HuH-7 (cell line): ENCODE results near the gene BBX.

Experiments
- DNase-seq: peaks from one replicate; pipeline ENCODE4 v3.0.0; 2011; ENCODE audit warnings: low spot score

Gene BBX

DNA sequence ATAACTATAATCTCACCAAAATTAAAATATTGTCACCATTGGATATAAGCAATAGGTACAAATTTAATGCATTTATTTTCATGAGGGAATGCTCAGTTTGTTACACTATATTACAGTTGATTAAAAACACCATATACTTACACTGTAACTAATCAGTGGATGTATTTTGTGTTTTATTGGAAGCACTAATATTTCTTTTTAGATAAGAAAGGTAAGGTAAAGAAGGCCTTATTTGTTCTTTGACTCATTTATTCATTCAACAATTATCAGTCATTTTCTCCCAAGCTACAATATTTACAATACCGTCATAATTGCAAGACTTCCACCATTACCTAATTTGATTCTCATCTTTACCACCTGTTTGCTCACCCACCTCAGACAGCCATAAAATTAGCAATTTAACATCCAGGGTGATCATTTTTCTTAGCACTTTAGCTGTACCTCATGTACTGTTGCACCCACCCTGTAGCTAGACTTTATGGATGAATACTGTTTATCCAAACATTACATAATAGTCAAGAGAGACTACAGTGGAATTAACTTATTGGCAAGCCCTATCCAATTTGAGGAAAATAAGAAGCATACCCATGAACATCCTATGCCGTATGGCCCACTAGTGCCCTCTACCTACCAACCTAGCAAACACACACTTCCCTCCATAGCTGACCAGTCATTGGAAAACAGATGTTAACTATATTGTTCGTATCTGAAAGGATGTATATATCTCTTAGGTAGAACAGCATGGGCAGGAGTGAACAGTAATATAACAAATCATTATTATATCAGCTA lies 229.6 kb downstream of the BBX start:
- peak; percentile 20 for DNase-seq

DNA sequence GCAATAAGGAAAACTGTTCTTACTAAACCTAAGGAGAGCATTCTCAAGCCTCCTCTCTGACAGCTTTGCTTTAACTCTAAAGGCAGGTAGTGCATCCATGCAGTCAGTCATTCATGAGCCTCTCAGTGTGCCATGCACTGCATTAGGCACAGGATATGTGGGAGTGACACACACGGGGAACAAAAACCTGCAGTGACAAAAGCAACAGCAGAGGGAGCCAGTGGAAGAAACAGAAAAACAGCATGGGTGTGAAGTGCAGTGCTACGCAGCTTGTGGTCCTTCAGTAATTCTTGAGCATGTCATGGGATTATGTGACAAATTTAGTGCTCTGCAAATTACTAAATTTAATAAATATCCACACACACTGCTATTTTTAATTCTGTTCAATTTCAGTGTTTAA lies 230.7 kb downstream of the BBX start:
- peak; percentile 40 for DNase-seq

DNA sequence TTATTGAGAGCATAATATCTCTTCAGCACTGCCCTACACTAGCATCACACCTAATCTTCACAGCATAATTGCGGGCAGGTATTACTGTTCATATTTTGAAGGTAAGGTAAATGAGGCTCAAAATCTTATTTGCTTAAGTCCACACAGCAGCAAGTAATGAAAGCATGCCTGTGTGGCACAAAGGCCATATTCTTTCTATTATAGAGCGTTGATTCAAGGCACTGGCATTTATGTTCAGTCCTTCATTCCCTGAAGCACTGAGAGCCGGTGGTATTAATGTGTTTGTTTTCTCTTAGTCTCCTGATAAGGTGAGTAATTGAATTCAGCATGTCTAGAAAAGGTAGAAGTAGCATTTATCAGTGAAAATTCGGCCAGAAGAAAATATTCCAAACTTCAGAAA lies 231.2 kb downstream of the BBX start:
- no peak for DNase-seq

DNA sequence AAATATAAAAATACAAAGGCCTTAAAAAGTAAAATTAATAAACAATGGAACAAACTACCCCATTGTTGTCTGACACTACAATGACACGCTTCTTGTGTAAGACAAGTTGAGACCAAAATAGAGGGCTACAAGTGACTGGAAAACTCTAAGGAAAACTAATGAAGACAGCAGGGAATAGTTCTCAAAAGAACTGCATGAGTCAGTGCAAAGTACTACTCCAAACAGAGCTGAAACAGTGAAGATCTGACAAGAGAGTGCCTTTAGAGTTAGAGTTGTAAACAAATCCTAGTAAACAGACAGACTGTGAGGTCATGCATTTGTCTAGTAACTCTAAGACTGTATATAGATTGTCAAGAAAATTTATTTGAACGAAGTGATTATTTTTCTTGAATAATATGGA lies 233.9 kb downstream of the BBX start:
- DNase-seq: no peak

DNA sequence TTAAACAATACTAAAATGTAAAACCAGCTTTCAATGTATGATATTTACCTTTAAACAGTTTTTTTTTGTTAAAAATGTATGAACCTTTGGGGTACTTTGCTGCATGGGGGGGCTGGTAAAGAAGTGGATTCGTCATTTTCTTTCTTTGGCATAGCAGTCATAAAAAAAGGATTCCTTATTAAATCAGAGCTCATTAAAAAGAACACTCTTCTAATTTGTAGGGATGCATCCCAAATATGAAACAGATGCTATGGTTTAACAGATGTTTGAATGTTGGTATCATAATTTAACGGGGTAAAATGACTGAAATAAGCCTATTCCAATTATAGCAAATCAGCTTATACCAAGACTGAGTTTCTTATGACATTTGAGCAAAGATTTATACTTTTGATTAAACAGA lies 234.4 kb downstream of the BBX start:
- no peak for DNase-seq

DNA sequence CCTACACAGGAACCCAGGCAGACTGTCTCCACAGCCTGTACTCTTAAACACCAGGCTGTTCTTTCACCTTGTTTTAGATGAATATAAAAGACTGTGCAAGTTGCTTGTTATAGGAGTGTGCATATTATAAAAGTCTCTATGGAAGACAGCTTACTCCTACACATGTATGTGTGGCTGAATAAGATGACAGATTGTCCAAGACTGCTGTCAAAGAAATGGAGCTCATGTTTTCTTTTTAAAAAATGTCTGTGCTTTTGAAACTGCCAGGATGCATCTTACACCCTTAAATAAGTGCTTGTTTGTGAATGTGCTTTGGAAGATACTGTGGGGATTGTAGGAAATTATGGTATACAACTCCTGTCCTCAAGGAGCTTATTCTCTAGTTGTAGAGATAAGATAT lies 237.4 kb downstream of the BBX start:
- DNase-seq: no peak

DNA sequence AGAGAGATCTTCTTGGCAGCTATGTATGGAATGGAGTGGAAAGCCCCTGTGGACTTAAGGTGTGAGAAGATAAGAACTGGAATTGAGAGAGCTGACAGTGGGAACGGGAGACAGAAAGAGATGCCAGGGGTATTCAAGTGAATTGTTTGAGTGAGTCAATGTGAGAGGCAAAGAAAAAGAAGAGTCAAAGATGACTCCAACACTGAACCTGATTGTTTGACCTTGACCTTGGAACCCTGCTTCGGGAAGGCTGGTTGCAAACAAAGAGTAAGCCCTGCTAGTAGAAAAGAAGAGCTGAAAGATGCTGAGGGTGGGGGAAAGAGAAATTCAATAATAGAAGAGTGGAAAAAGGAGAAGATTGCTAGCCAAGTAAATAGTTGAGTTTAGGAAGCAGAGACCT lies 238.6 kb downstream of the BBX start:
- DNase-seq: no peak

DNA sequence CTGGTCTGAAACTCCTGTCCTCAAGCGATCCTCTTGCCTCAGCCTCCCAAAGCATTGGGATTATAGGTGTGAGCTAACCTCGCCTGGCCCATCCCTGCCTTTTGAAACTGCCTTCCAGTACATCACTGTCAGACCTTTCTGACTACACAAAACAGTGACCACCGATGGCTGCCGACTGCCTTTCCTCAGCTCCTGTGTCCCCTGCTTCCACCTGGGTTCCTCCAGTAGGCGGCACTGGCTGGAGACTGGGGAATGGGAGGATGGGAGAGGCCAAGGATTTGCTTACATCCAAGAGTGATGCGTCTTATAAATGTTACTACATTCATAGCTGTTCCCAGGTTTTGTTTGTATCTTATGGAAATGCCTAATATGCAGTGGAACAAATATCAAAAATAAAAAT lies 242.8 kb downstream of the BBX start:
- no peak for DNase-seq

DNA sequence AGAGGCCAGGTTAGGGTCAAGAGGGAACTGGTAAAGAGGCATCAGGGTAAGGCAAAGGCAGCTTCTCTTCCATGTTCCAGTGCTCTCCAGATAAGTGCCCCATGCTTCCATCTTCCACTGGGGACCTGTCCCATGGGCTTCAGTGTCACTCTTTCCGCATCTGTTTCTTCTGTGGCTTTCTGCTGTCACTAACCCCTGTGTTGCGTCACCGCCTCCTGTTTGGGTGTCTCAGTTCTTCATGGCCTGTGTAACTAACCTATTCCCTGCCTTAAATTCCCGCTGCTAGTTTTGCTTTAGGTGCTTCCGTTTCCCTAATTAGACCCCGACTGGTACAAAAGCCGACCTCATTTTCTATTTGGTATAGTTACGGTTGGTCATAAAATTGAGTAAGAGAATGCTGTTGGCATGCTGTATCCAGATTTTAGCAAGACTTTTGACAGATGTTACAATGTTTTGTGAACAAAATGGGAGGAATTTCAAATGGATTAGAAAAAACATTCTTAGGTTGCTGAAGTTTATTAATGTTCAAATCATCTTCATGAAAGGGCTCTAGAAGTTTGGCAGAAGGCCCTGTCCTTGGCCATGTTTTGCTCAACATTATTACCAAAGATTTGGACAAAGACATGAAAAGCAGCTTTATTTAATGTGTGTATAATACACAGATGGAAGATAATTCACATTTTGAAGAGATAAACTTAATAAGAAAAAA lies 245.3 kb downstream of the BBX start:
- peak; percentile 18 for DNase-seq

DNA sequence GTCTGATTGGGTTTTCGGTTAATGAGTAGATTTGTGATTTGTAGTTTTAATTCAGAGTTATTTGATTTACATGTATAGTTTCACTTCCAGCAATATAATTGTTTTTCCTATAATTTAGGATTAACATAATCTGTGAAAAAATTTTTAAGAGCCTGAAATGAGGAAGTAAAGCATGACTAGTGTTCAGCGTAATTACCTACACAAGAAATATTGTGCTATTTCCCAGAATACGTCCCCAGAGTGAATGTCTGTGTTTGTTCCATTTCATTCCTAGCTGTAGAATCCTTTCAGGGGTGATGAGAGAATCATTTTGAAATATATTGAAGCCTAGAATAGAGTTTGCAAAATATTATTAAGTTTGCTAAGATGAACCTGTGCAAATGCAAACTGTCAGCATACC lies 247.1 kb downstream of the BBX start:
- DNase-seq: no peak

DNA sequence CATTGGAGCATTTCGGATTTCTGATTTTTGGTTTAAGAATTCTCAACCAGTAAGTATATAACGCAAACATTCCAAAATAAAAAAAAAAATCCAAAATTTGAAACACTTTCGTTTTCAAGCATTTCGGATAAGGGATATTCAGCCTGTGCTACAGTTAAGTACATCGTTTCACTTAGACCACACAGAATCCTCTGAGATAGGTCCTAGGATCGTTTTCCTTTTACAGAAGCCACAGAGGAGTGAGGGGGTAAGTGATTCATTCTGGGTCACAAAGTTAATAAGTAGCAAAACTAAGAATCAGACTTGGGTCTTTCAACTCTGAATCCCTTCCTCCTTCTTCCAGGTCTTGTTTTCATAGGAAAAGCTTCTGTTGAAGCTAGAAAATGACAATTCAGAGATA lies 249.3 kb downstream of the BBX start:
- DNase-seq: no peak

DNA sequence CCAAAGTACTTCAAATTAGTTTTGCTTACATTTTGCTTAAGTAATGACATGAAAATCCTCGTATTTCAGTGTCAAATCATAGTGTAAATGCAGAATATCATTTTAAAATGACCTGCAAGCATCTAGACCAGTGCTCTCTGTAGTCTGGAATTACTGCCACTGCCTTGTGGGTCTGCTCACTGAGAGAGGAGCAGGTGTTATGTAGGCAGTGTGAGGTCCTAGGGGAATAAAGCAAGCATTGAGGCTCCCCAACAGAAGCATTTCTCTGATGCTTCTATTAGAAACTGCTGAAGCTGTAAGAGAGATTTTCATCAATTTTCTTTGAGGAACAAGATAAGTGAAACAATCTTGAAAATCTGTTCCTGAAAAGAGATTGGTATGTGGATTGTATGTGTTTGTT lies 253.2 kb downstream of the BBX start:
- DNase-seq: no peak

DNA sequence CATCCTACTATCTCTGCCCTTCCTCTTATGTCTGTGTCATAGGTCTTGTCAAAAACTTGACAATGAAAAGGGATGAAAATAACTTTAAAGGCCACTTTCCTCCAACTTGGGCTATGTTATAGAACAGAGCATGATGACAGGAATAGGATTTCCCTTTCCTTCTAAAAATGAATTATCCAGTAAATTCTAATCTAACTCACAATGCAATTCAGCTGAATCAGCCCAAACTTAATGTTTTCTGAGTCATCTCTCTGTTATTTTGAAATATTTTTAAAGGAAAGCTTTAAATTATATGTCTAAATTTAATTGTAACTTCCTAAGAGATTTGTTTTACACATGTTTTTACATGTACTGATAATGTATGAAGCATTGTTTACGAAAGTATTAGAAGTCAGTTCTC lies 258.5 kb downstream of the BBX start:
- no peak for DNase-seq

DNA sequence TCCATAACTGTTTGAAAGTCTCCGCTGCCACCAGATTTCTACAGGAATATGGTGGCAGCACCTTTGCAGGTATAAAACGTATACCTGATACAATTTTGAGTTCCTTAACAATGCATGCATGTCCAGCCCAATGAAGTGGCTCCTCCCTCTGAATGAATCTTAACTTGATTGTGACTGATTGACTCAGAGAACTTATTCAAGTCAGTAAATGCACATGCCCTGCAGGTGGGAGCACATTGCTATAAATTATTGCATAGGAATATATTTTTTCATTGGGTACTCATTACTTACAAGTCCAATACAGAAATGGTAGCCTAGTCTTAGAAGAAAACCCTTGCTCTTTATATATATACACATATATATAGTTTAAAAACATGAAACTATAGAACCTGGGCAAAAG lies 259.3 kb downstream of the BBX start:
- DNase-seq: no peak

DNA sequence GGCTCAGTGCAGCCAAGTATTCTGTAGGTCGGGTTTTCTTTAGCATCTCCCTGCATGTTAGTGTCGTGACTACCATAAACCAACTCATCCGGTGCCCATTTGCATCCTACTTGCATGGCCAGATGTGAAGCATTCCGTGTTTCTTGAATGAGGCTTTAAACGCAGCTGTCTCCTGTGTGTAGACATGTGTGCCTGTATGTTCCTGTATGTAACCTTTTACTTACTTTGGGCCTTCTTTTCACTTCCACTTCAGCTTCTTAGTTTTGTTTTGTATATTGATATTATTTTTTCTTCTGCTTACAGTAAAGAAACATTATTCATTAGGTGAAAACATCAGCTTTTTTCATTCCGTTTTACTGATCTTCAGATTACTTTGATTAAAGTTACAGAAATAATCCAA lies 267.9 kb downstream of the BBX start:
- no peak for DNase-seq

DNA sequence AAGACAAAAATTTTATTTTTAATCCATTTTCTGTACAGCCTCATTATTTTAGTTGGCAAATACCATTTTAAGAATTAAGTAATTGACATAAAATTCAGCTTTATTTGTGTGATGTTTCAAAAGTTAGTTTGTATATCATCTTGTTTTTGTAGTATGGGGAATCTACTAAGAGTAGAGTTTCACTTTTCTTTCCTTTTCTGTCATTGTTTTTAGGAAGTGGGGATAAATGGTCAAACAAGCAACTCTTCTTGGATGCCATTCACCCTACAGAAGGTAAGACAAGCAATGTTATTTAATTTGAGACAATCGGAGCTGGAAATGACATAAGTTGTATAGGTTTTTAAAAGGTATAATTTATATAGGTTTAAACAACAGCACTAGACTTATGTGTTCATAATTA lies 268.3 kb downstream of the BBX start:
- DNase-seq: no peak

DNA sequence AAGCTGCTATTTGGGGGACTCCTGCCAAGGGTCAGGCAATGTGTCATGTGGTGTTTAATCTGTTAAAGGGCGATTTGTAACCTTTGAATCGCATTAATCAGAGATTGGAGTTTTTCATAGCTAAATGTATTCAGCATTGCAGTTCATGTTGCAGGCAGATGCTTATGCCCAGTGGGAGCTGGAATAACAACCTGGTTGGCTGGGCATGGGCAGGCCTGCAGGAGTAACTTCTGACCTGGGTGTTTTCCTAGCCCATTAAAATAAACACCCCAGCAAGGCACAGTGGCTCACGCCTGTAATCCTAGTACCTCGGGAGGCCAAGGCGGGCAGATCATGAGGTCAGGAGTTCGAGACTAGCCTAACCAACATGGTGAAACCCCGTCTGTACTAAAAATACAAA lies 268.7 kb downstream of the BBX start:
- no peak for DNase-seq

DNA sequence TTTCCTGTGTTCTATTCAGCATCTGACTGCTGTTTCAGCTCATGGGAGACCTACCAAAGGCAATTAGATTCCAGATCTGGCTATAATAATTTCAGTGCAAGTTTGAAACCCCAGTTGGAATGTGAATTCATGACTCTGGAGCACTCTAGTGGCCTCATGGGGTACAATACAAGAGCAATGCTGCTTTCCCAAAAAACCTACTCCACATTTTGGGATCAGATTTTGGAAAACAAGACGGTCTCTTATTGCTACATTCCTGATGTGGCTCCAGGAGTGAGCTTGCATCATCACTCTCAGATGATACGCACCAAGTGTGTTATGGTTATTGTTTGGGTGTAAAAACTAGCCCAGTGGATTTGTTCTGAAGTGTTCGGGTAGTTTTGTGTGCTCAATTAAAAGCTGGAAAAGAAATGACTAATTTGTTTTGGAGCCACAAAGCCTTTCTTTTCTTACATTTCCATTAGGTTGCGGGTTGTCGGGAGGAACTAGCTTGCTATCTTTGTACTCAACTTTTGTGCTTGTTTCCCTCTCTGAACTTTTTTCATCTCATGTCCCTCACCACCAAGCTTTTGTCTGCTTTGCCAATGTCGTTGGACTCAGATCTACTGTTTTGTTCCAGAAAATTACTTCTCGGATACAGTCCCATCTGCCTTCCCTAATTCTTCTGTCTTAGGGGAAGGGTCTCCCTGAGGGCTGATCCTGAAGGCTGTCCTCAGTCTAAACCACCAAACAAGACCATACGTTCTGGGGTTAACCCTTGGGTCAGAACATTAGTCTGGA lies 272.1 kb downstream of the BBX start:
- no peak for DNase-seq

DNA sequence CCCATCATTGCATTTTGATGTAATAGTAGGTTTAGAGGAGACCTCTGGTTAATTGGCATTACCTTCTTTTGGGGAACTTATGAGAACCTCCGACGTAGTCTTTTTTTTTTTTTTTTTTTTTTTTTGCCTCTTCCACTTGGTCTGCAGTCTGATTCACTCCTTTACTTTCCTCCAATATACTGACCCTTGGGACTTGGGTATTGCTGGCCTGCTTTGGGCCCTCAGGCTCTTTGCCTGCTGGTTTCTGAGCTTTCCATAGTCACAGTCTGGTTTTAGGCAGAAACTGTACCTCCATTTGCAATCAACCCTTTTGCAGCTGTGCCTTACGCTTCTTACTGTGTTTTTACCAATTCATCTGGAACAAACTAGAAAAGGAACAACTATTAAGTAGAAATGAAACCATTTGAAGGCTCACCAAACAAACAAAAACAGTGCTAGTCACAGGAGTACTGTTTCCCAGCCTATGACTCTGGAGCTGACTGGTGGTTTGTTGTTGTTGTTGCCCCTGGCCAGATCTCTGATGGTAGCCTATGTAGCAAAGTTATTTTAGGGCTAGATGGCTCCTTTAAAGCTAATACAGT lies 272.8 kb downstream of the BBX start:
- DNase-seq: no peak

DNA sequence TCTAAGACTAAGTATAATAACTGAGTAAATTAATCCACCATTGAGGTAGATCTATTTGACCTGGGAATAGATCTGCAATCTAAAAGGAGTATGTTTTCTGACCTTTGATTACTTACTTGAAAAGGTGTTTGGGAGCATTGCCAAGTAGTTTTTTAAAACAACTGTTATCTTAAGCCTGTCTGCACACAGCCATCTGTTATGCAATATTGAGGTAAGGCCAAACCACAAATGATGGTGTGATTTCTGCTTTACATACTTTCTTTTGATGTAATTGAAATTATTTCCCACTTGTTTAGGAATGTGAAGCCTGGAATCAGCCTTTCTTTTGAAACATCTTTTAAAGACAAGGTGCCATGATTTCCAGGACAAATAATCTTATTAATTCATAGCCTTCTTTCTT lies 274.0 kb downstream of the BBX start:
- peak; percentile 36 for DNase-seq

DNA sequence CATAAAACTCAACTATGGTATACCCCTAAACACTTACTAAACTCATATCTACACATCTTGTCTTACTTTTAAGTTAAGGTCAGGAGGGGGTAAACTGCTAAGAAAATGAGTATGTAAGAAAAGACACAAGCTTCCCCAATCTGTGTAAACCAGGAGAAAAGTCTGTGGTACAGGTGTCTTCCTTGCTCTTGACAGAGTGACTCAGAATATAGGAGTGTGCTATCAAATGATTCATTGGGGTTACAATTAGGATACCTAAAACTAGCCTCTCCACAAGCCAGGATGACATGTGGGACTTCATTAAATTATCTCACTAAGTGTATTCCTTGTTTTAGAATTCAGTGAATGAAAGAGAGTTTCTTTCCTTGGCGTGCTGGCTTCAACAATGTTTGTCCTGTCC lies 274.8 kb downstream of the BBX start:
- no peak for DNase-seq

DNA sequence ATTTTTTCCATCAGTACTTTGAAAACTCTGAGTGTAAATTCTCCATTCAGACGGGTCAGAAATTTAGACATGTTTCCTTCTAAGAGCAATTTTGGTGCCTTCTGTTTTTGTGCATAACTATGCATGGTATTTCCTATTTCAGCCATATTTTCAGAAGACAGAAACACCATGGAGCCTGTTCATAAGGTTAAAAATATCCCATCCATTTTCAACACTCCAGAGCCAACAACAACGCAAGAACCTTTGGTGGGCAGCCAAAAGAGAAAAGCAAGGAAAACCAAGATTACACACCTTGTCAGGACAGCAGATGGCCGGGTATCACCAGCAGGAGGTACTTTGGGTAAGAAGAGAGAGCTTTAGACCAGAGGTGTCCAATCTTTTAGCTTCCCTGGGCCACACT lies 275.6 kb downstream of the BBX start:
- no peak for DNase-seq

DNA sequence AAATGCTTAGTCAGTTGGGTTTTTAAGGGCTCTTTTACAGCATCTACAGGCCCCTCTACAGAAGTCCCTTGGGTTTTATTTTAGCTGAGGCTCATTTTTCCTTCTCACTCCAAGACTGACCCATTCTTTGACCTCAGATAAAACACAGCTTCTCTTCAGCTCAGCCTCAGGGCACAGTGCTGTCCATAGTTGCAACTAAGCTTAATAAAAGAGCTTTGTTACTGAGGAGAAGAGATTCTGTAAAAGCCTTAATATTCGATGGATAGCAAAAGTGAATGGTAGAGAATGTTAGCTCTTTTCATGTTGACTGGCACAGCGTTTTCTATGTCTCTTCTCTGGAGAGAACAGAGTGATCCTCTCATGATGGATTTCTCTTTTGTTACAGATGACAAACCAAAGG lies 277.9 kb downstream of the BBX start:
- no peak for DNase-seq
